ENCODE measurements around the gene IGFBP5. TPM values are rescaled to one million over a fixed set of nuclear protein-coding genes. Genes with fewer than 3 reads are reported as not detected.

Gene IGFBP5
- total and polyA plus RNA-seq, 2 donors (not counting 3 experiments of a cell fraction or from before 2014, with no cell fraction given): 0.06 TPM; not detected in 1

DNA sequence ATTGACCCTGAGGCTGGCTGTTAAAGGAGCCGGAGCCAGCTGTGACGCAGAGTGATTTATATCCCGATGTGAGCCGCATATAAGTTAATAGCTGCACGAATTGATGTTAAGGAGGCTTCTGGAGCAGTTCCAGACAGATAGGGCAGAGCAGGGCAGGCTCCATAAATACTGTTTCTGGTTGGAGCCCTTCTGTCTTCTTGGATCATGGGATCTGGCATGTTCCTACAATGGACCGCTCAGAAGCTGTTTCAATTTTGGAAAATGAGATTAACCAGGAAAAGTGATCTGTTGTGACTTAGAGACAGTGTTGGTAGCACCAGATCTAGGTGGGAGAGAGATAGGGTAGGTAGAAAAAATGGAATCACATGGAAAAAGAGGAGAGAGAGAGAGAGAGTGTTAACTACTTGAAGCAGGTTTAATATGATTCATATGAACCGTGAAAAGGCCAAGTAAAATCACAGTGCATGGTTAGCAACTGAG is 4.8 kb upstream of the IGFBP5 start:
- Histone ChIP-seq H3K4me2 (ENCODE audit: insufficient read depth, low read length) (no peak overlapping the region), H3K27me3 (ENCODE audit: control insufficient read depth in 2 of 2, insufficient read depth in 2 of 2, low read length in 2 of 2) (peaks cover 41 to 46% of the 10 kb centered on the region in 2 experiments), H3K36me3 (ENCODE audit: control insufficient read depth in 2 of 2, extremely low read depth in 1 of 2, insufficient read depth in 2 of 2, low read length in 2 of 2) (no peaks in the 10 kb centered on the region), H4K20me1 (replicated peaks; ENCODE audit: control insufficient read depth, extremely low read depth, insufficient read depth, low read length) (no peaks in the 10 kb centered on the region), H3K27ac (ENCODE audit: insufficient read depth, low read depth, low read length) (no peak overlapping the region), H3K9me1 (replicated peaks; ENCODE audit: control insufficient read depth, extremely low read depth, insufficient read depth, low read length) (no peaks in the 10 kb centered on the region), H3K9ac (replicated peaks; ENCODE audit: extremely low read depth, insufficient read depth, low read length) (no peak overlapping the region), H3K79me2 (ENCODE audit: control insufficient read depth, insufficient read depth, low read length) (no peaks in the 10 kb centered on the region), H3K9me3 (replicated peaks; ENCODE audit: control insufficient read depth, insufficient read depth, low read length) (no peaks in the 10 kb centered on the region), H3K4me3 (replicated peaks in 1 of 3; ENCODE audit: insufficient read depth in 1 of 3, low read depth in 1 of 3, low read length in 3 of 3) (no peak overlapping the region), H3K4me1 (ENCODE audit: control insufficient read depth, extremely low read depth, insufficient read depth, low read length) (no peaks in the 10 kb centered on the region), H2AFZ (ENCODE audit: low read depth, low read length) (no peak overlapping the region)
- FAIRE-seq (no peak), DNase-seq (ENCODE audit: low read depth, low spot score) (no peak)
- TF ChIP-seq EZH2 (IDR thresholded peaks at IDR 0.05; ENCODE audit: borderline replicate concordance, low read depth, low read length, severe bottlenecking) (no peak), POLR2A (IDR thresholded peaks at IDR 0.05; ENCODE audit: low read depth, low read length) (no peak), GATA2 (IDR thresholded peaks at IDR 0.05; ENCODE audit: insufficient read depth, insufficient read length, low read depth, low read length) (no peak), POLR2AphosphoS5 (IDR thresholded peaks at IDR 0.05; ENCODE audit: insufficient read depth, low read depth, low read length) (no peak)
- TF ChIP-seq, protein P1, sequence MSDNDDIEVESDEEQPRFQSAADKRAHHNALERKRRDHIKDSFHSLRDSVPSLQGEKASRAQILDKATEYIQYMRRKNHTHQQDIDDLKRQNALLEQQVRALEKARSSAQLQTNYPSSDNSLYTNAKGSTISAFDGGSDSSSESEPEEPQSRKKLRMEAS (IDR thresholded peaks at IDR 0.05; ENCODE audit: insufficient read depth, insufficient read length): no peak
- ChIA-PET POLR2A (no interaction called here), CTCF (interaction anchor here (0.6 to 3.8 kb wide), 12 partner anchors 8 to 1014 kb away, joined by 3 to 31 read pairs (median 4); no protein-coding TSS in a partner anchor)
- intact Hi-C loops (cut with micrococcal nuclease): no loop called here
- no TSS peak for BruUV-seq (replicated peaks)
- dilution Hi-C loops (cut with MboI; ENCODE audit: extremely low pct_ligation_motif_present, low sequenced_read_pairs): no loop called here

DNA sequence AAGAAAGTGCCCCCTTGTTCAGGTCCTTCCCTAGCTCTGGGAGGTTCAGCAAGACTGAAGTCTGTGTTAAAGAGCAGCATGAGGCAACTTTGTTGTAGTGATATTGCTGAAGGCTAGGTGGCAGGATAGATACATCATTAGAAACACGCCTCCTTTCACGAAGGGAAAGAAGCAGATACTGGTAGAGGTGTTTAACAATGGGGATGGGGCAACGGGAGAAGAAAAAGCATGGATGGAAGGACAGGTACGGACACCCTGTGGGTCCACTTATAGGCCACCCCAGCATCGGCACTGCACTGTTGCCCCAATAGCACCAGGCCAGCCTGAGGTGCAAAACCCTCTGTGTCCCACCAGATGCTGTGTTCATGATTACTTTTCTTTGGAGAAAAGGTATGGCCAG is 3.5 kb upstream of the IGFBP5 start:
- Histone ChIP-seq H3K4me3 (replicated peaks in 1 of 3; ENCODE audit: insufficient read depth in 1 of 3, low read depth in 1 of 3, low read length in 3 of 3) (no peak overlapping the region), H3K9ac (replicated peaks; ENCODE audit: extremely low read depth, insufficient read depth, low read length) (no peak overlapping the region), H3K9me1 (replicated peaks; ENCODE audit: control insufficient read depth, extremely low read depth, insufficient read depth, low read length) (no peaks in the 10 kb centered on the region), H3K9me3 (replicated peaks; ENCODE audit: control insufficient read depth, insufficient read depth, low read length) (no peaks in the 10 kb centered on the region), H3K36me3 (ENCODE audit: control insufficient read depth in 2 of 2, extremely low read depth in 1 of 2, insufficient read depth in 2 of 2, low read length in 2 of 2) (no peaks in the 10 kb centered on the region), H4K20me1 (replicated peaks; ENCODE audit: control insufficient read depth, extremely low read depth, insufficient read depth, low read length) (no peaks in the 10 kb centered on the region), H3K27me3 (ENCODE audit: control insufficient read depth in 2 of 2, insufficient read depth in 2 of 2, low read length in 2 of 2) (peaks cover 52 to 58% of the 10 kb centered on the region in 2 experiments), H2AFZ (ENCODE audit: low read depth, low read length) (no peak overlapping the region), H3K79me2 (ENCODE audit: control insufficient read depth, insufficient read depth, low read length) (no peaks in the 10 kb centered on the region), H3K4me1 (ENCODE audit: control insufficient read depth, extremely low read depth, insufficient read depth, low read length) (peaks cover 3% of the 10 kb centered on the region), H3K27ac (ENCODE audit: insufficient read depth, low read depth, low read length) (no peak overlapping the region), H3K4me2 (ENCODE audit: insufficient read depth, low read length) (no peak overlapping the region)
- peak; percentile 83 for FAIRE-seq
- intact Hi-C loops (cut with micrococcal nuclease) (loop anchor here (1.0 to 5.0 kb wide), 5 partner anchors 78 to 1014 kb away; no protein-coding TSS in a partner anchor), dilution Hi-C loops (cut with MboI; ENCODE audit: extremely low pct_ligation_motif_present, low sequenced_read_pairs) (no loop called here)
- CTCF ChIA-PET: interaction anchor here (0.7 to 3.8 kb wide), 15 partner anchors 9 to 1057 kb away, joined by 3 to 39 read pairs (median 4); no protein-coding TSS in a partner anchor
- TF ChIP-seq, protein P1 (IDR thresholded peaks at IDR 0.05; ENCODE audit: insufficient read depth, insufficient read length): no peak
- TF ChIP-seq, protein P2, sequence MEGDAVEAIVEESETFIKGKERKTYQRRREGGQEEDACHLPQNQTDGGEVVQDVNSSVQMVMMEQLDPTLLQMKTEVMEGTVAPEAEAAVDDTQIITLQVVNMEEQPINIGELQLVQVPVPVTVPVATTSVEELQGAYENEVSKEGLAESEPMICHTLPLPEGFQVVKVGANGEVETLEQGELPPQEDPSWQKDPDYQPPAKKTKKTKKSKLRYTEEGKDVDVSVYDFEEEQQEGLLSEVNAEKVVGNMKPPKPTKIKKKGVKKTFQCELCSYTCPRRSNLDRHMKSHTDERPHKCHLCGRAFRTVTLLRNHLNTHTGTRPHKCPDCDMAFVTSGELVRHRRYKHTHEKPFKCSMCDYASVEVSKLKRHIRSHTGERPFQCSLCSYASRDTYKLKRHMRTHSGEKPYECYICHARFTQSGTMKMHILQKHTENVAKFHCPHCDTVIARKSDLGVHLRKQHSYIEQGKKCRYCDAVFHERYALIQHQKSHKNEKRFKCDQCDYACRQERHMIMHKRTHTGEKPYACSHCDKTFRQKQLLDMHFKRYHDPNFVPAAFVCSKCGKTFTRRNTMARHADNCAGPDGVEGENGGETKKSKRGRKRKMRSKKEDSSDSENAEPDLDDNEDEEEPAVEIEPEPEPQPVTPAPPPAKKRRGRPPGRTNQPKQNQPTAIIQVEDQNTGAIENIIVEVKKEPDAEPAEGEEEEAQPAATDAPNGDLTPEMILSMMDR (IDR thresholded peaks at IDR 0.05; ENCODE audit: extremely low read depth in 1 of 2, insufficient read depth in 1 of 2, low read depth in 1 of 2, low read length in 2 of 2): peak; percentile 52
- no peak for TF ChIP-seq POLR2AphosphoS5 (IDR thresholded peaks at IDR 0.05; ENCODE audit: insufficient read depth, low read depth, low read length)
- no TSS peak for BruUV-seq (replicated peaks)
- DNase-seq (ENCODE audit: low read depth, low spot score): peak; percentile 59
- POLR2A ChIA-PET: no interaction called here
